ENCODE measurements around the gene CAMKMT. TPM values are rescaled to one million over a fixed set of nuclear protein-coding genes. Genes with fewer than 3 reads are reported as not detected.

CAMKMT gene
- total RNA-seq, 3 donors from 2014 or later (not counting 1 experiment from before 2014, with no cell fraction given): 18.1 to 25.0 (median 20.6) TPM

DNA sequence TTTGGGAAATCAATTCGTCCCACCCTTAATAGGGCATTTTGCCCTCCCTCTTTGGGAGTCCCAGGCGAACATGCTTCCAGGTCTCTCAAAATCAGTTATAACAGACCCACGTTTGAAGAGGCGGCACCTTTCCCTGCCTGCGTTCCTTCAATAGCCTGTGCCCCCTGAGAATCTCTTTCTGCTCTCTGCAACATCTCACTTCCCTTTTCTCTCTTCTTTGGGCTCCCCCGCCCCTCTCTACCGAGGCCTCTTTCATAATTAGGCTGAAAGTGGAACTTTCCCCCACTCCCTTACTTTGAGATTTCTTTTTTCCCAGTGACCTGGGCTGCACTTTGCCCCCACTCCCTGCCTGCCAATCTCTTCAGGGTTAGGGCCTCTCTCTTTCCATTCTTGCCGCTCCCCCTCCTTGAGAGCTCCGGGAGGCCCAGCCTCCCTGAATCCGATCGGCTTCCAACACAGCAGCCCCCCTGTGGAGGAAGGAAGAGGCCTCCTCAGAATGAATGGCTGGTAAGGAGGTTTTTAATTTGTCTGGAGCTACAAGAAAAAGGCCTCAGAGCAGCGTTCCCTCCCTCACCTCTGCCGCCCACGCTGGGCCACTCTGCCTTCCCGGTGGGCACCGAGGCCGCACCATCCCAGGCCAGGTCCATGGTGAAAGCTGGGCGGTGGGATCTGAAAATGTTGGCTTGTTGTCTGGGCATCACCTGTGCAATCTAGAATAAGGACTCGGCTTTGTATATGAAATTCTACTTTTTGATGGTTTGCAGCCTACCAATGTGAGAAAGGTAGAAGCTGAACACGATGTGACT lies 417.1 kb downstream of the CAMKMT start:
- Mint-ChIP-seq H3K9me3 (no peaks in the 10 kb centered on the region), H3K36me3 (no peaks in the 10 kb centered on the region), H3K27ac (no peak overlapping the region), H3K4me3 (no peak overlapping the region), H3K27me3 (ENCODE audit: low read depth in 2 of 2) (peaks cover 15 to 41% of the 10 kb centered on the region in 2 donors), H3K4me1 (peaks cover 0 to 11% of the 10 kb centered on the region in 2 donors)
- no peaks in the 10 kb centered on the region for H3K9me3 ChIP-seq (ENCODE audit: control insufficient read depth, insufficient read depth, low read length)
- intact Hi-C loops (cut with micrococcal nuclease): no loop called here
- TF ChIP-seq, protein P1, sequence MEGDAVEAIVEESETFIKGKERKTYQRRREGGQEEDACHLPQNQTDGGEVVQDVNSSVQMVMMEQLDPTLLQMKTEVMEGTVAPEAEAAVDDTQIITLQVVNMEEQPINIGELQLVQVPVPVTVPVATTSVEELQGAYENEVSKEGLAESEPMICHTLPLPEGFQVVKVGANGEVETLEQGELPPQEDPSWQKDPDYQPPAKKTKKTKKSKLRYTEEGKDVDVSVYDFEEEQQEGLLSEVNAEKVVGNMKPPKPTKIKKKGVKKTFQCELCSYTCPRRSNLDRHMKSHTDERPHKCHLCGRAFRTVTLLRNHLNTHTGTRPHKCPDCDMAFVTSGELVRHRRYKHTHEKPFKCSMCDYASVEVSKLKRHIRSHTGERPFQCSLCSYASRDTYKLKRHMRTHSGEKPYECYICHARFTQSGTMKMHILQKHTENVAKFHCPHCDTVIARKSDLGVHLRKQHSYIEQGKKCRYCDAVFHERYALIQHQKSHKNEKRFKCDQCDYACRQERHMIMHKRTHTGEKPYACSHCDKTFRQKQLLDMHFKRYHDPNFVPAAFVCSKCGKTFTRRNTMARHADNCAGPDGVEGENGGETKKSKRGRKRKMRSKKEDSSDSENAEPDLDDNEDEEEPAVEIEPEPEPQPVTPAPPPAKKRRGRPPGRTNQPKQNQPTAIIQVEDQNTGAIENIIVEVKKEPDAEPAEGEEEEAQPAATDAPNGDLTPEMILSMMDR (IDR thresholded peaks at IDR 0.05): no peak
- ATAC-seq: peak in 2 of 3 donors; percentile 39 to 53
- H3K27ac ChIP-seq (ENCODE audit: low read length): no peak overlapping the region
- H3K36me3 ChIP-seq (ENCODE audit: control insufficient read depth, insufficient read depth, low read length): no peaks in the 10 kb centered on the region
- peak overlapping the region; percentile 5 for H3K4me3 ChIP-seq (ENCODE audit: low read length)
- 43% methylated on average over 17 of the region's 20 CpGs for WGBS (ENCODE audit: insufficient coverage)
- peaks cover 6% of the 10 kb centered on the region for H3K4me1 ChIP-seq (ENCODE audit: control insufficient read depth, insufficient read depth, low read length)
- no peaks in the 10 kb centered on the region for H3K27me3 ChIP-seq (ENCODE audit: control insufficient read depth, insufficient read depth, low read length)
- DNase-seq: no peak

DNA sequence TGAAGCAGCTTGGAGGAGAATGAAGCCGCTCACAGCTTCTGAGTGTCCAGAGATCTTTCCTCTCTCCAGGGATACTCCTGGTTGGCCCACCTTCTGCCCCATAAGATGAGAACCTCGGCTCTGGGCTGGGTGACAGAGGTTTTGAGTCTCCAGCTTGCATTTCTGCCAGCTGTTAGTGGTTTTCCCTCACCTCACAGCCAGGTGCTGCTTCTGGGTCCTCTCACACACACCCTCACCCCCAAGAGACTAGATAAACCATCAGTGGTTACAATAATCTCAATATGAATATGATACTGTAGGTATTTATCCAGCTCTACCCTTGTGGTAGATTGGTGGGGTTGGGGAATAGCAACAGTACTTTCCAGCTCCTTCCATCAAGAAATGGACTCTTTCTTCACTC lies 418.0 kb downstream of the CAMKMT start:
- H3K9me3 Mint-ChIP-seq: no peaks in the 10 kb centered on the region
- no peak overlapping the region for H3K4me3 Mint-ChIP-seq
- no peak overlapping the region for H3K4me3 ChIP-seq (ENCODE audit: low read length)
- no peaks in the 10 kb centered on the region for H3K27me3 ChIP-seq (ENCODE audit: control insufficient read depth, insufficient read depth, low read length)
- TF ChIP-seq, protein P1 (IDR thresholded peaks at IDR 0.05): no peak
- intact Hi-C loops (cut with micrococcal nuclease): no loop called here
- H3K36me3 ChIP-seq (ENCODE audit: control insufficient read depth, insufficient read depth, low read length): no peaks in the 10 kb centered on the region
- no peak overlapping the region for H3K27ac Mint-ChIP-seq
- no peak for ATAC-seq
- no peaks in the 10 kb centered on the region for H3K36me3 Mint-ChIP-seq
- peaks cover 6% of the 10 kb centered on the region for H3K4me1 ChIP-seq (ENCODE audit: control insufficient read depth, insufficient read depth, low read length)
- H3K4me1 Mint-ChIP-seq: peaks cover 0 to 11% of the 10 kb centered on the region in 2 donors
- H3K9me3 ChIP-seq (ENCODE audit: control insufficient read depth, insufficient read depth, low read length): no peaks in the 10 kb centered on the region
- H3K27me3 Mint-ChIP-seq (ENCODE audit: low read depth in 2 of 2): peaks cover 15 to 41% of the 10 kb centered on the region in 2 donors
- H3K27ac ChIP-seq (ENCODE audit: low read length): no peak overlapping the region
- DNase-seq: no peak
- 85% methylated on average over 2 of the region's 2 CpGs for WGBS (ENCODE audit: insufficient coverage)

DNA sequence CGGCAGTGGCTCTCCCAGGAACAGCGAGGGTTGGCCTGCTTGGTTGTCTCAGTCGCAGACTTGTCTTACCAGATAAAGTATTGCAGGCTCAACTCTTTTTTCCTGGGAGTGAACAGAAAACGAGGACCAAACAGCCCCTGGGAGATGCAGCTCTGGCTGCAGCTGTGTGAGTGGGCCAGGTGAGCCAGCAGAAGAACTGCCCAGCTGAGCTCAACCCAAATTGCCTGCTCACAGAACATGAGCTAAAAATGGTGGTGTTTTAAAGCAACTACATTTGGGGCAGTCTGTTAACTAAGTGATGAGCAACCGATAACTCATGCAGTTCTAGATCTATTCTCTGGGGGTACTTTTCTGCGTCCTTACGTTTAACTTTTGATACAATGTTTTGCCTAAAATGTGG lies 418.7 kb downstream of the CAMKMT start:
- no peak for ATAC-seq
- WGBS (ENCODE audit: insufficient coverage): 91% methylated on average over 7 of the region's 7 CpGs
- TF ChIP-seq, protein P1 (IDR thresholded peaks at IDR 0.05): no peak

More for the DNA sequence above, 418.7 kb downstream of the CAMKMT start:
- H3K27me3 Mint-ChIP-seq (ENCODE audit: low read depth in 2 of 2): peaks cover 12 to 41% of the 10 kb centered on the region in 2 donors
- H3K27ac ChIP-seq (ENCODE audit: low read length): no peak overlapping the region
- H3K27me3 ChIP-seq (ENCODE audit: control insufficient read depth, insufficient read depth, low read length): no peaks in the 10 kb centered on the region
- no peak overlapping the region for H3K4me3 ChIP-seq (ENCODE audit: low read length)
- no peaks in the 10 kb centered on the region for H3K36me3 Mint-ChIP-seq
- no peak for DNase-seq
- peaks cover 6% of the 10 kb centered on the region for H3K4me1 ChIP-seq (ENCODE audit: control insufficient read depth, insufficient read depth, low read length)
- H3K27ac Mint-ChIP-seq: no peak overlapping the region
- no peaks in the 10 kb centered on the region for H3K9me3 ChIP-seq (ENCODE audit: control insufficient read depth, insufficient read depth, low read length)
- H3K4me3 Mint-ChIP-seq: no peak overlapping the region
- H3K4me1 Mint-ChIP-seq: peaks cover 0 to 11% of the 10 kb centered on the region in 2 donors
- no peaks in the 10 kb centered on the region for H3K9me3 Mint-ChIP-seq
- intact Hi-C loops (cut with micrococcal nuclease): no loop called here
- no peaks in the 10 kb centered on the region for H3K36me3 ChIP-seq (ENCODE audit: control insufficient read depth, insufficient read depth, low read length)
